ENCODE results near the gene SPRYD3.

SPRYD3 gene

GRCh38 chr12:53044896-53045695, 34.1 kb downstream of the SPRYD3 start:
- H3K4me1 ChIP-seq (ENCODE audit: control extremely low read depth in 1 of 4, control insufficient read depth in 4 of 4, insufficient read depth in 4 of 4, low read length in 3 of 4), result peaks cover 0 to 29% (median 20%) of the 10 kb centered on the region in 4 experiments
- no peak overlapping the region for H3K4me3 ChIP-seq (ENCODE audit: control insufficient read depth in 1 of 7, extremely low read depth in 1 of 7, insufficient read depth in 4 of 7, low read depth in 2 of 7, low read length in 6 of 7)
- no peak overlapping the region for H3K27ac ChIP-seq (ENCODE audit: insufficient read depth in 1 of 2, low read depth in 1 of 2, low read length in 2 of 2, poor library complexity in 1 of 2, severe bottlenecking in 2 of 2)
- 88% methylated on average over 4 of the region's 4 CpGs for WGBS (ENCODE audit: insufficient coverage)
- H3K27me3 ChIP-seq (replicated peaks in 2 of 5; ENCODE audit: control insufficient read depth in 4 of 5, insufficient read depth in 5 of 5, low read length in 4 of 5), result peaks cover 0 to 1% (median 0%) of the 10 kb centered on the region in 5 experiments
- CTCF ChIA-PET, result interaction anchor here (1.0 to 4.2 kb wide), 6 partner anchors 8 to 21 kb away, joined by 4 to 33 read pairs (median 4); no protein-coding TSS in a partner anchor
- no peaks in the 10 kb centered on the region for H3K9me3 ChIP-seq (ENCODE audit: control extremely low read depth in 1 of 5, control insufficient read depth in 4 of 5, insufficient read depth in 2 of 5, low read depth in 1 of 5, low read length in 4 of 5)
- peaks cover 0 to 8% (median 4%) of the 10 kb centered on the region in 4 experiments for H3K36me3 ChIP-seq (ENCODE audit: control insufficient read depth in 4 of 4, insufficient read depth in 4 of 4, low read length in 3 of 4)
- DNase-seq, result no peak
- POLR2A ChIA-PET, result no interaction called here

GRCh38 chr12:53044052-53044581, 35.1 kb downstream of the SPRYD3 start:
- CTCF ChIA-PET, result interaction anchor here (0.6 to 2.3 kb wide), 7 partner anchors 9 to 144 kb away, joined by 3 to 9 read pairs (median 4); no protein-coding TSS in a partner anchor

GRCh38 chr12:53042607-53043454, 36.4 kb downstream of the SPRYD3 start:
- Histone ChIP-seq H3K36me3 (ENCODE audit: control insufficient read depth in 4 of 4, insufficient read depth in 4 of 4, low read length in 3 of 4) (peaks cover 10 to 27% (median 18%) of the 10 kb centered on the region in 4 experiments), H3K4me3 (ENCODE audit: control insufficient read depth in 1 of 7, extremely low read depth in 1 of 7, insufficient read depth in 4 of 7, low read depth in 2 of 7, low read length in 6 of 7) (no peak overlapping the region), H3K9me3 (ENCODE audit: control extremely low read depth in 1 of 5, control insufficient read depth in 4 of 5, insufficient read depth in 2 of 5, low read depth in 1 of 5, low read length in 4 of 5) (no peaks in the 10 kb centered on the region), H3K27me3 (replicated peaks in 2 of 5; ENCODE audit: control insufficient read depth in 4 of 5, insufficient read depth in 5 of 5, low read length in 4 of 5) (peaks cover 0 to 1% (median 0%) of the 10 kb centered on the region in 5 experiments), H3K4me1 (ENCODE audit: control extremely low read depth in 1 of 4, control insufficient read depth in 4 of 4, insufficient read depth in 4 of 4, low read length in 3 of 4) (peaks cover 0 to 23% (median 16%) of the 10 kb centered on the region in 4 experiments), H3K27ac (ENCODE audit: insufficient read depth in 1 of 2, low read depth in 1 of 2, low read length in 2 of 2, poor library complexity in 1 of 2, severe bottlenecking in 2 of 2) (peak overlapping the region in 1 of 2 experiments; percentile 9)
- 94% methylated on average over 6 of the region's 7 CpGs for WGBS (ENCODE audit: insufficient coverage)
- CTCF ChIA-PET, result interaction anchor here (1.3 to 2.3 kb wide), 3 partner anchors 11 to 145 kb away, joined by 3 to 9 read pairs (median 3); no protein-coding TSS in a partner anchor
- DNase-seq, result no peak
- POLR2A ChIA-PET, result no interaction called here

More at GRCh38 chr12:53044052-53044581, 35.1 kb downstream of the SPRYD3 start:
- POLR2A ChIA-PET, result interaction anchor here (0.6 kb wide), 1 partner anchor 12 kb away, joined by 3 read pairs; no protein-coding TSS in a partner anchor
- Histone ChIP-seq H3K27ac (ENCODE audit: insufficient read depth in 1 of 2, low read depth in 1 of 2, low read length in 2 of 2, poor library complexity in 1 of 2, severe bottlenecking in 2 of 2) (no peak overlapping the region), H3K27me3 (replicated peaks in 2 of 5; ENCODE audit: control insufficient read depth in 4 of 5, insufficient read depth in 5 of 5, low read length in 4 of 5) (peaks cover 0 to 1% (median 0%) of the 10 kb centered on the region in 5 experiments), H3K4me1 (ENCODE audit: control extremely low read depth in 1 of 4, control insufficient read depth in 4 of 4, insufficient read depth in 4 of 4, low read length in 3 of 4) (peaks cover 0 to 28% (median 16%) of the 10 kb centered on the region in 4 experiments), H3K4me3 (ENCODE audit: control insufficient read depth in 1 of 7, extremely low read depth in 1 of 7, insufficient read depth in 4 of 7, low read depth in 2 of 7, low read length in 6 of 7) (no peak overlapping the region), H3K36me3 (ENCODE audit: control insufficient read depth in 4 of 4, insufficient read depth in 4 of 4, low read length in 3 of 4) (peaks cover 4 to 17% (median 11%) of the 10 kb centered on the region in 4 experiments), H3K9me3 (ENCODE audit: control extremely low read depth in 1 of 5, control insufficient read depth in 4 of 5, insufficient read depth in 2 of 5, low read depth in 1 of 5, low read length in 4 of 5) (no peaks in the 10 kb centered on the region)
- WGBS (ENCODE audit: insufficient coverage), result 79% methylated on average over 10 of the region's 10 CpGs
- DNase-seq, result peak in 2 of 3 donors; percentile 24 to 35

- Histone ChIP-seq H3K27ac (ENCODE audit: insufficient read depth in 1 of 2, low read depth in 1 of 2, low read length in 2 of 2, poor library complexity in 1 of 2, severe bottlenecking in 2 of 2) (no peak overlapping the region), H3K36me3 (ENCODE audit: control insufficient read depth in 4 of 4, insufficient read depth in 4 of 4, low read length in 3 of 4) (peaks cover 25 to 51% (median 37%) of the 10 kb centered on the region in 4 experiments), H3K4me1 (ENCODE audit: control extremely low read depth in 1 of 4, control insufficient read depth in 4 of 4, insufficient read depth in 4 of 4, low read length in 3 of 4) (peaks cover 0 to 9% (median 4%) of the 10 kb centered on the region in 4 experiments), H3K27me3 (replicated peaks in 2 of 5; ENCODE audit: control insufficient read depth in 4 of 5, insufficient read depth in 5 of 5, low read length in 4 of 5) (peaks cover 0 to 1% (median 0%) of the 10 kb centered on the region in 5 experiments), H3K9me3 (ENCODE audit: control extremely low read depth in 1 of 5, control insufficient read depth in 4 of 5, insufficient read depth in 2 of 5, low read depth in 1 of 5, low read length in 4 of 5) (no peaks in the 10 kb centered on the region), H3K4me3 (ENCODE audit: control insufficient read depth in 1 of 7, extremely low read depth in 1 of 7, insufficient read depth in 4 of 7, low read depth in 2 of 7, low read length in 6 of 7) (no peak overlapping the region)
- 100% methylated on average over 1 of the region's 4 CpGs for WGBS (ENCODE audit: insufficient coverage)
- POLR2A ChIA-PET, result interaction anchor here (0.7 to 0.9 kb wide), 3 partner anchors 12 to 136 kb away, joined by 3 read pairs; no protein-coding TSS in a partner anchor
- CTCF ChIA-PET, result interaction anchor here (2.0 to 5.3 kb wide), 4 partner anchors 8 to 18 kb away, joined by 9 to 33 read pairs (median 15); no protein-coding TSS in a partner anchor
- DNase-seq, result no peak
Measured at GRCh38 chr12:53039851-53040250, 39.3 kb downstream of the SPRYD3 start.

GRCh38 chr12:53036802-53037201, 42.4 kb downstream of the SPRYD3 start:
- no peak for DNase-seq
- Histone ChIP-seq H3K9me3 (ENCODE audit: control extremely low read depth in 1 of 5, control insufficient read depth in 4 of 5, insufficient read depth in 2 of 5, low read depth in 1 of 5, low read length in 4 of 5) (no peaks in the 10 kb centered on the region), H3K36me3 (ENCODE audit: control insufficient read depth in 4 of 4, insufficient read depth in 4 of 4, low read length in 3 of 4) (peaks cover 31 to 70% (median 52%) of the 10 kb centered on the region in 4 experiments), H3K27ac (ENCODE audit: insufficient read depth in 1 of 2, low read depth in 1 of 2, low read length in 2 of 2, poor library complexity in 1 of 2, severe bottlenecking in 2 of 2) (no peak overlapping the region), H3K4me3 (ENCODE audit: control insufficient read depth in 1 of 7, extremely low read depth in 1 of 7, insufficient read depth in 4 of 7, low read depth in 2 of 7, low read length in 6 of 7) (no peak overlapping the region), H3K27me3 (replicated peaks in 2 of 5; ENCODE audit: control insufficient read depth in 4 of 5, insufficient read depth in 5 of 5, low read length in 4 of 5) (no peaks in the 10 kb centered on the region), H3K4me1 (ENCODE audit: control extremely low read depth in 1 of 4, control insufficient read depth in 4 of 4, insufficient read depth in 4 of 4, low read length in 3 of 4) (peaks cover 0 to 12% (median 4%) of the 10 kb centered on the region in 4 experiments)
- CTCF ChIA-PET, result interaction anchor here (1.0 to 5.3 kb wide), 4 partner anchors 10 to 62 kb away, joined by 3 to 33 read pairs (median 12); no protein-coding TSS in a partner anchor
- POLR2A ChIA-PET, result no interaction called here
- 100% methylated on average over 1 of the region's 3 CpGs for WGBS (ENCODE audit: insufficient coverage)

- DNase-seq, result no peak
- Histone ChIP-seq H3K4me3 (ENCODE audit: control insufficient read depth in 1 of 7, extremely low read depth in 1 of 7, insufficient read depth in 4 of 7, low read depth in 2 of 7, low read length in 6 of 7) (no peak overlapping the region), H3K27me3 (replicated peaks in 2 of 5; ENCODE audit: control insufficient read depth in 4 of 5, insufficient read depth in 5 of 5, low read length in 4 of 5) (no peaks in the 10 kb centered on the region), H3K4me1 (ENCODE audit: control extremely low read depth in 1 of 4, control insufficient read depth in 4 of 4, insufficient read depth in 4 of 4, low read length in 3 of 4) (peaks cover 0 to 12% (median 4%) of the 10 kb centered on the region in 4 experiments), H3K9me3 (ENCODE audit: control extremely low read depth in 1 of 5, control insufficient read depth in 4 of 5, insufficient read depth in 2 of 5, low read depth in 1 of 5, low read length in 4 of 5) (no peaks in the 10 kb centered on the region), H3K27ac (ENCODE audit: insufficient read depth in 1 of 2, low read depth in 1 of 2, low read length in 2 of 2, poor library complexity in 1 of 2, severe bottlenecking in 2 of 2) (peak overlapping the region in 1 of 2 experiments; percentile 65), H3K36me3 (ENCODE audit: control insufficient read depth in 4 of 4, insufficient read depth in 4 of 4, low read length in 3 of 4) (peaks cover 31 to 82% (median 61%) of the 10 kb centered on the region in 4 experiments)
- ChIA-PET POLR2A (no interaction called here), CTCF (interaction anchor here (0.6 to 5.3 kb wide), 6 partner anchors 10 to 31 kb away, joined by 3 to 33 read pairs (median 4); no protein-coding TSS in a partner anchor)
- WGBS (ENCODE audit: insufficient coverage), result 49% methylated on average over 4 of the region's 8 CpGs
Measured at GRCh38 chr12:53034459-53034858, 44.7 kb downstream of the SPRYD3 start.
